ENCODE measurements around the gene MTFR1L.
A peak's percentile ranks its signal among the peaks of the same experiment; 100 is the strongest.

MTFR1L gene

GRCh38 chr1:25820247-25821111 is 725 bp downstream of the MTFR1L start:
- Histone ChIP-seq H3K79me2 (ENCODE audit: insufficient read depth, low read length) (no peaks in the 10 kb centered on the region), H3F3A (ENCODE audit: insufficient read depth, low read length) (no peaks in the 10 kb centered on the region), H3K4me1 (ENCODE audit: insufficient read depth, low read length, severe bottlenecking) (peaks cover 25% of the 10 kb centered on the region), H4K20me1 (ENCODE audit: insufficient read depth, low read length) (no peaks in the 10 kb centered on the region), H3K9ac (ENCODE audit: low read length) (peak overlapping the region; percentile 75), H3K27me3 (ENCODE audit: insufficient read depth, low read length) (no peaks in the 10 kb centered on the region), H3K9me3 (ENCODE audit: low read length) (no peaks in the 10 kb centered on the region), H3K4me3 (ENCODE audit: low read depth, low read length, poor library complexity, severe bottlenecking) (peak overlapping the region; percentile 84), H3K9me2 (ENCODE audit: low read depth, low read length) (no peaks in the 10 kb centered on the region), H3K36me3 (ENCODE audit: insufficient read depth, low read length) (no peaks in the 10 kb centered on the region), H2AFZ (ENCODE audit: low read length) (no peak overlapping the region), H3K4me2 (ENCODE audit: low read length) (peak overlapping the region; percentile 89), H3K27ac (ENCODE audit: low read depth, low read length, poor library complexity, severe bottlenecking) (peak overlapping the region; percentile 53)
- TF ChIP-seq, protein P1, sequence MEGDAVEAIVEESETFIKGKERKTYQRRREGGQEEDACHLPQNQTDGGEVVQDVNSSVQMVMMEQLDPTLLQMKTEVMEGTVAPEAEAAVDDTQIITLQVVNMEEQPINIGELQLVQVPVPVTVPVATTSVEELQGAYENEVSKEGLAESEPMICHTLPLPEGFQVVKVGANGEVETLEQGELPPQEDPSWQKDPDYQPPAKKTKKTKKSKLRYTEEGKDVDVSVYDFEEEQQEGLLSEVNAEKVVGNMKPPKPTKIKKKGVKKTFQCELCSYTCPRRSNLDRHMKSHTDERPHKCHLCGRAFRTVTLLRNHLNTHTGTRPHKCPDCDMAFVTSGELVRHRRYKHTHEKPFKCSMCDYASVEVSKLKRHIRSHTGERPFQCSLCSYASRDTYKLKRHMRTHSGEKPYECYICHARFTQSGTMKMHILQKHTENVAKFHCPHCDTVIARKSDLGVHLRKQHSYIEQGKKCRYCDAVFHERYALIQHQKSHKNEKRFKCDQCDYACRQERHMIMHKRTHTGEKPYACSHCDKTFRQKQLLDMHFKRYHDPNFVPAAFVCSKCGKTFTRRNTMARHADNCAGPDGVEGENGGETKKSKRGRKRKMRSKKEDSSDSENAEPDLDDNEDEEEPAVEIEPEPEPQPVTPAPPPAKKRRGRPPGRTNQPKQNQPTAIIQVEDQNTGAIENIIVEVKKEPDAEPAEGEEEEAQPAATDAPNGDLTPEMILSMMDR (IDR thresholded peaks at IDR 0.05; ENCODE audit: low read length): no peak
- TF ChIP-seq EZH2 (IDR thresholded peaks at IDR 0.05; ENCODE audit: borderline replicate concordance, low read length): no peak

- Histone ChIP-seq H4K20me1 (ENCODE audit: insufficient read depth, low read length) (no peaks in the 10 kb centered on the region), H3K27me3 (ENCODE audit: insufficient read depth, low read length) (no peaks in the 10 kb centered on the region), H3K9me2 (ENCODE audit: low read depth, low read length) (no peaks in the 10 kb centered on the region), H3K4me3 (ENCODE audit: low read depth, low read length, poor library complexity, severe bottlenecking) (peak overlapping the region; percentile 84), H3K4me2 (ENCODE audit: low read length) (peak overlapping the region; percentile 89), H3K27ac (ENCODE audit: low read depth, low read length, poor library complexity, severe bottlenecking) (peak overlapping the region; percentile 53), H3K79me2 (ENCODE audit: insufficient read depth, low read length) (no peaks in the 10 kb centered on the region), H3K4me1 (ENCODE audit: insufficient read depth, low read length, severe bottlenecking) (peaks cover 25% of the 10 kb centered on the region), H3K9ac (ENCODE audit: low read length) (peak overlapping the region; percentile 75), H3F3A (ENCODE audit: insufficient read depth, low read length) (no peaks in the 10 kb centered on the region), H3K9me3 (ENCODE audit: low read length) (no peaks in the 10 kb centered on the region), H2AFZ (ENCODE audit: low read length) (no peak overlapping the region), H3K36me3 (ENCODE audit: insufficient read depth, low read length) (peaks cover 2% of the 10 kb centered on the region; the same call in 1 of the 2 replicates)
- TF ChIP-seq EZH2 (IDR thresholded peaks at IDR 0.05; ENCODE audit: borderline replicate concordance, low read length): no peak
- TF ChIP-seq, protein P1 (IDR thresholded peaks at IDR 0.05; ENCODE audit: low read length): no peak
These were observed 1.3 kb downstream of the MTFR1L start for GRCh38 chr1:25821112-25821476.

DNA sequence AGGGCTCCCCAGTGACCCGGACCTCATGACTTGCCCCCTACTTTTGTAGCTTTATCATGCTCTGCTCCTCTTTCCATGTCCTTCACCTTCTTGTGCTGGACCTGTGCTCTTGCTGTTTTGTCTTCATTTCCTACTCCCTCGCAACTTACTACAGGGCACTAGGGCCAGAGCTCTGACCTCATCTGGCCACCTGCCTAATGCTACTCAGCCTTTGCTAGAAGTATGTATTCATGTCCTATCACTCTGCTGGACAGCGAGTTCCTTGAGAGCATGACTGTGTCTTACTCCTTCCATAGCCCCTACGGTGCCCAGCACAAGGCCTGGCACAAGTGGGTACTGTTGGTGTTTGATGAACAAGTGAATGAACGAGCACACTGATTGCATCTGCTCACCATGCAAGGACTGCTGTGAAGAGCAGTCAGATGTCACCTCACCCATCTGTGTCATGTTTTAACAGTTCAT is 1.9 kb downstream of the MTFR1L start:
- H4K20me1 ChIP-seq (ENCODE audit: insufficient read depth, low read length): no peaks in the 10 kb centered on the region

More for the DNA sequence above, 1.9 kb downstream of the MTFR1L start:
- Histone ChIP-seq H3K9ac (ENCODE audit: low read length) (peak overlapping the region; percentile 75; the same call in 1 of the 2 replicates), H3K36me3 (ENCODE audit: insufficient read depth, low read length) (peaks cover 7% of the 10 kb centered on the region; the same call in 1 of the 2 replicates), H3F3A (ENCODE audit: insufficient read depth, low read length) (no peaks in the 10 kb centered on the region), H3K9me3 (ENCODE audit: low read length) (no peaks in the 10 kb centered on the region), H3K79me2 (ENCODE audit: insufficient read depth, low read length) (no peaks in the 10 kb centered on the region), H3K4me3 (ENCODE audit: low read depth, low read length, poor library complexity, severe bottlenecking) (peak overlapping the region; percentile 84), H3K27me3 (ENCODE audit: insufficient read depth, low read length) (no peaks in the 10 kb centered on the region), H3K4me1 (ENCODE audit: insufficient read depth, low read length, severe bottlenecking) (peaks cover 25% of the 10 kb centered on the region), H3K9me2 (ENCODE audit: low read depth, low read length) (no peaks in the 10 kb centered on the region), H3K4me2 (ENCODE audit: low read length) (peak overlapping the region; percentile 89), H2AFZ (ENCODE audit: low read length) (no peak overlapping the region), H3K27ac (ENCODE audit: low read depth, low read length, poor library complexity, severe bottlenecking) (no peak overlapping the region)
- TF ChIP-seq EZH2 (IDR thresholded peaks at IDR 0.05; ENCODE audit: borderline replicate concordance, low read length): no peak
- TF ChIP-seq, protein P1 (IDR thresholded peaks at IDR 0.05; ENCODE audit: low read length): no peak
